ENCODE data around the gene TPPP.
A peak's percentile ranks its signal among the peaks of the same experiment; 100 is the strongest.
"Not testable (repeated sequence)": the region's sequence is repeated elsewhere in the genome, so short reads cannot be mapped to it uniquely, and the experiment has no call there.

Gene TPPP

GRCh38 chr5:693271-694041, at the start of gene TPPP:
TSS of gene TPPP (minus strand) at chr5:693352. CDS start at chr5:678060, 15,292 bp downstream.
- DNase-seq = peak; percentile 82

GRCh38 chr5:742276-742675, 49.1 kb upstream of the TPPP start:
- not testable (repeated sequence) for DNase-seq

GRCh38 chr5:734145-734544, 41.0 kb upstream of the TPPP start:
- not testable (repeated sequence) for DNase-seq

GRCh38 chr5:732754-733454, 39.8 kb upstream of the TPPP start:
- not testable (repeated sequence) for DNase-seq

- not testable (repeated sequence) for DNase-seq
These were observed 36.1 kb upstream of the TPPP start for GRCh38 chr5:729225-729624.

- not testable (repeated sequence) for DNase-seq
These were observed 33.9 kb upstream of the TPPP start for GRCh38 chr5:727087-727486.

GRCh38 chr5:723865-724264, 30.7 kb upstream of the TPPP start:
- DNase-seq = not testable (repeated sequence)

GRCh38 chr5:723309-723708, 30.2 kb upstream of the TPPP start:
- DNase-seq = not testable (repeated sequence)

- not testable (repeated sequence) for DNase-seq
These were observed 26.2 kb upstream of the TPPP start for GRCh38 chr5:719379-719778.

- DNase-seq = no peak
These were observed 24.0 kb upstream of the TPPP start for GRCh38 chr5:717143-717542.

- DNase-seq = not testable (repeated sequence)
These were observed 23.6 kb upstream of the TPPP start for GRCh38 chr5:716740-717139.

GRCh38 chr5:715636-716035, 22.5 kb upstream of the TPPP start:
- not testable (repeated sequence) for DNase-seq

GRCh38 chr5:714215-715118, 21.3 kb upstream of the TPPP start:
- DNase-seq = not testable (repeated sequence)

- DNase-seq = not testable (repeated sequence)
These were observed 20.5 kb upstream of the TPPP start for GRCh38 chr5:713686-714085.

- DNase-seq = not testable (repeated sequence)
These were observed 15.8 kb upstream of the TPPP start for GRCh38 chr5:708848-709517.

- not testable (repeated sequence) for DNase-seq
These were observed 15.2 kb upstream of the TPPP start for GRCh38 chr5:708374-708773.

- DNase-seq = not testable (repeated sequence)
These were observed 13.0 kb upstream of the TPPP start for GRCh38 chr5:706127-706526.

- DNase-seq = not testable (repeated sequence)
These were observed 3.9 kb upstream of the TPPP start for GRCh38 chr5:696753-697702.

- DNase-seq = not testable (repeated sequence)
These were observed 3.0 kb upstream of the TPPP start for GRCh38 chr5:696191-696590.

GRCh38 chr5:695475-695874, 2.3 kb upstream of the TPPP start:
- DNase-seq = not testable (repeated sequence)

GRCh38 chr5:694042-694431, 885 bp upstream of the TPPP start:
- DNase-seq = not testable (repeated sequence)
